OCI-LY1 (cell line): ENCODE data around the gene CAPN15.

Experiments used
- H2AFZ ChIP-seq: fragments of 200-600 bp; sonication (generic), shearing (Covaris generic); 2 replicates; pipeline ENCODE4 v1.6.0; 2014; ENCODE audit warnings: antibody characterized with exemption, mild to moderate bottlenecking, low read length
- H3F3A ChIP-seq: fragments of 200-600 bp; sonication (generic), shearing (Covaris generic); 2 replicates; pipeline ENCODE4 v1.6.0; 2014; ENCODE audit warnings: mild to moderate bottlenecking, antibody characterized with exemption, low read length, moderate library complexity; ENCODE audit not compliant: insufficient read depth
- H3K27ac ChIP-seq: fragments of 200-600 bp; sonication (generic); 2 replicates; pipeline ENCODE4 v1.5.1; 2014; ENCODE audit warnings: low read length, mixed run types, mild to moderate bottlenecking, low read depth; ENCODE audit not compliant: poor library complexity, severe bottlenecking
- H3K27me3 ChIP-seq: fragments of 200-600 bp; sonication (generic); 2 replicates; pipeline ENCODE4 v1.6.0; 2014; ENCODE audit warnings: antibody characterized with exemption, mild to moderate bottlenecking, low read length, moderate library complexity; ENCODE audit not compliant: insufficient read depth
- H3K36me3 ChIP-seq: fragments of 200-600 bp; sonication (generic); 2 replicates; pipeline ENCODE4 v1.6.1; 2014; ENCODE audit warnings: mild to moderate bottlenecking, antibody characterized with exemption, low read length, moderate library complexity, mixed read lengths; ENCODE audit not compliant: insufficient read depth
- H3K4me1 ChIP-seq: fragments of 200-600 bp; sonication (generic); 2 replicates; pipeline ENCODE4 v1.5.1; 2014; ENCODE audit warnings: mild to moderate bottlenecking, low read length, moderate library complexity; ENCODE audit not compliant: insufficient read depth, severe bottlenecking
- H3K4me2 ChIP-seq: fragments of 200-600 bp; sonication (generic), shearing (Covaris generic); 2 replicates; pipeline ENCODE4 v1.6.1; 2014; ENCODE audit warnings: low read length
- H3K4me3 ChIP-seq: fragments of 200-600 bp; sonication (generic); 2 replicates; pipeline ENCODE4 v1.5.1; 2014; ENCODE audit warnings: low read length, low read depth, mild to moderate bottlenecking, mixed read lengths; ENCODE audit not compliant: poor library complexity, severe bottlenecking
- H3K79me2 ChIP-seq: fragments of 200-600 bp; shearing (Covaris generic); 2 replicates; pipeline ENCODE4 v1.6.1; 2016; ENCODE audit warnings: mixed run types, low read length, mixed read lengths; ENCODE audit not compliant: insufficient read depth
- H3K9ac ChIP-seq: fragments of 200-600 bp; sonication (generic), shearing (Covaris generic); 2 replicates; pipeline ENCODE4 v1.6.1; 2014; ENCODE audit warnings: mild to moderate bottlenecking, low read length, mixed read lengths
- H3K9me2 ChIP-seq: fragments of 200-600 bp; sonication (generic), shearing (Covaris generic); 2 replicates; pipeline ENCODE4 v1.6.1; 2014; ENCODE audit warnings: low read depth, mild to moderate bottlenecking, low read length, mixed read lengths
- H3K9me3 ChIP-seq: fragments of 200-600 bp; shearing (Covaris generic); 2 replicates; pipeline ENCODE4 v1.6.1; 2014; ENCODE audit warnings: low read length, mixed read lengths
- H4K20me1 ChIP-seq: fragments of 200-600 bp; sonication (generic), shearing (Covaris generic); 2 replicates; pipeline ENCODE4 v1.6.0; 2016; ENCODE audit warnings: mild to moderate bottlenecking, low read length; ENCODE audit not compliant: insufficient read depth
- EZH2 ChIP-seq: fragments of 200-600 bp; sonication (generic), shearing (Covaris generic); IDR thresholded peaks from 2 replicates; pipeline ENCODE4 v1.8.0; 2017; ENCODE audit warnings: borderline replicate concordance, mixed run types, mild to moderate bottlenecking, antibody characterized with exemption, low read length, moderate library complexity, mixed read lengths
- TF ChIP-seq, protein P1 (sequence below): fragments of 200-600 bp; sonication (generic), shearing (Covaris generic); IDR thresholded peaks from 2 replicates; pipeline ENCODE4 v1.5.1; 2017; ENCODE audit warnings: mild to moderate bottlenecking, antibody characterized with exemption, low read length, moderate library complexity, mixed read lengths

Gene CAPN15

GRCh38 chr16:556474-557173, 29.1 kb downstream of the CAPN15 start:
- Histone ChIP-seq H3K4me2 (no peak overlapping the region), H3K9ac (no peak overlapping the region), H3K9me3 (no peaks in the 10 kb centered on the region), H3K4me3 (no peak overlapping the region), H3K4me1 (no peaks in the 10 kb centered on the region), H3K9me2 (no peaks in the 10 kb centered on the region), H3K27ac (no peak overlapping the region), H3K36me3 (peaks cover under 1% of the 10 kb centered on the region), H3K27me3 (no peaks in the 10 kb centered on the region), H3K79me2 (no peaks in the 10 kb centered on the region), H3F3A (no peaks in the 10 kb centered on the region), H4K20me1 (no peaks in the 10 kb centered on the region), H2AFZ (no peak overlapping the region)
- TF ChIP-seq, protein P1, sequence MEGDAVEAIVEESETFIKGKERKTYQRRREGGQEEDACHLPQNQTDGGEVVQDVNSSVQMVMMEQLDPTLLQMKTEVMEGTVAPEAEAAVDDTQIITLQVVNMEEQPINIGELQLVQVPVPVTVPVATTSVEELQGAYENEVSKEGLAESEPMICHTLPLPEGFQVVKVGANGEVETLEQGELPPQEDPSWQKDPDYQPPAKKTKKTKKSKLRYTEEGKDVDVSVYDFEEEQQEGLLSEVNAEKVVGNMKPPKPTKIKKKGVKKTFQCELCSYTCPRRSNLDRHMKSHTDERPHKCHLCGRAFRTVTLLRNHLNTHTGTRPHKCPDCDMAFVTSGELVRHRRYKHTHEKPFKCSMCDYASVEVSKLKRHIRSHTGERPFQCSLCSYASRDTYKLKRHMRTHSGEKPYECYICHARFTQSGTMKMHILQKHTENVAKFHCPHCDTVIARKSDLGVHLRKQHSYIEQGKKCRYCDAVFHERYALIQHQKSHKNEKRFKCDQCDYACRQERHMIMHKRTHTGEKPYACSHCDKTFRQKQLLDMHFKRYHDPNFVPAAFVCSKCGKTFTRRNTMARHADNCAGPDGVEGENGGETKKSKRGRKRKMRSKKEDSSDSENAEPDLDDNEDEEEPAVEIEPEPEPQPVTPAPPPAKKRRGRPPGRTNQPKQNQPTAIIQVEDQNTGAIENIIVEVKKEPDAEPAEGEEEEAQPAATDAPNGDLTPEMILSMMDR = no peak
- no peak for TF ChIP-seq EZH2

DNA sequence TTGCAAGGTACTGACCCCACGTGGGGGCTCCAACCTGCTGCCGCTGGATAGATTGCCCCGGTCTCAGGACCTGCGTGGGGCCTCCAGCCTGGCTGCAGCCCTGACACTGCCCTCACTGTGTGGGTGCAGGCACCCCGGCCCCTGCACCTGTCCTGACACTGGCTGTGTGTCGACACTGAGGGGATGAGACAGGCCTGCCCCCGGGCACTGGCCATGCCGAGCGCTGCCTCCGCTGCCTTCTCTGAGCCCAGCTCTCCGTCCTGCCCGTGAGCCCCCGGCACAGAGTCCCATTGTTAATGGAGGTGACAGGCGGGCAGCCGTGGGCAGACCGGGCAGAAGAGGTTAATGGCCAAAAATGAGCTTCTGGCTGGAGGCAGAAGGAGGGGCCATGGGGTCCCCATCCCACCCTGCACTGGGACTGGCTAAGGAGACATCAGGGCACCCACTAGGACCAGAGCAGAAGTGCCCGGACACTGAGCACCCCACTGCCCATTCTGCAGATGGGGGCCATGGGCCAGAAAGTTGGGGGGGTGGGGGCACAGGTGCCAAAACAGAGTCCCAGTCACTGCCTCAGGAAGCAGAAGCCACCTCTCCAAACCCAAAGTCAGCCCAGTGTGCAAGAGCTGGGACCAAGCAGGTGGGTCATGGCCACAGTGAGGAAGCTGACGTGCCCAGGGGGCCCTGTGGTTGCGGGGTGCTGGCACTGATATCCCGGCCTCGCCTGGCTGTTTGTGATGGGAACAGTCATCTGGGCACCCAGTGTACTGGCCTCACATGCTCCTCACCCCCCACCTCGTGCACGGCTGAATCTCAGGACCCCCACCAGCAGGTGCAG, 30.2 kb downstream of the CAPN15 start:
- H3K4me2 ChIP-seq = no peak overlapping the region
- no peaks in the 10 kb centered on the region for H3K4me1 ChIP-seq
- no peaks in the 10 kb centered on the region for H3K9me3 ChIP-seq
- H3K36me3 ChIP-seq = no peaks in the 10 kb centered on the region; the same call in 1 of the 2 replicates
- no peaks in the 10 kb centered on the region for H3K79me2 ChIP-seq
- H3K9ac ChIP-seq = no peak overlapping the region
- TF ChIP-seq, protein P1 = no peak
- no peak for TF ChIP-seq EZH2
- H4K20me1 ChIP-seq = no peaks in the 10 kb centered on the region
- no peaks in the 10 kb centered on the region for H3K27me3 ChIP-seq
- H3K4me3 ChIP-seq = no peak overlapping the region
- no peak overlapping the region for H3K27ac ChIP-seq
- H2AFZ ChIP-seq = no peak overlapping the region
- no peaks in the 10 kb centered on the region for H3F3A ChIP-seq
- no peaks in the 10 kb centered on the region for H3K9me2 ChIP-seq

DNA sequence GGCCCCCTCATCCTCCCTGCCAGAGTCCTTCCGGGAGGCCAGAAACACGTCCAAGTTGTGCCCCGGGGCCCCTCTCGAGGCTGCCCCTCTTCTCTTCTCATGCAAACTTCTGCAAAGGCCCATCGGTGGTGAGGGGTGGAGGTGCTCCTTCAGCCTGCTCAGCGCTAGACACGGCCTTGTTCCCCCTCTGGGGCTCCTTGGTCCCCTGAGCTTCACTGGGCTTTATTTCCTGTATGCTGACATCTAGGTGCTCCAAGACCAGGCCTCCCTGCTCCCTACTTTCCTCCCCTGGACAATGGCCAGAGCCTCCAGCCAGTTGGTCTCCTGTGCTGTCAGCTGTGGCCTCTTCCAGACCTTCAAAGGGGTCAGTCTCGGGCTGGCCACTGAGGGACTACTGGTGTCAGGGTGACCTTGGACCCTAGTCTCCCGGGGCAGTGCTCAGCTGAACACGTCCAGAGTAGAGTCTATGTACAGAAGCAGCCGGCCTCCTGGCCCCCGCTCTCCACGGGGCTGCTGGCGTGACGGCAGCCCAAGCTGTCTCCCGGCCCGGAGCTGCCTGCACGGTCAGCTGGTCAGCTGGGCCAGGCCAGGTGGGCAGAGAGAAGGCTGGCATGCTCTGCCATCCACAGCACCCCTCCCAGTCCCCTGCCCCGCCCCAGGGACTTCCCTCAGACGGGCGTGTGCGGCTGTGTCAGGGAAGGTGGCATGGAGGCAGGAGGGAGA, 30.9 kb downstream of the CAPN15 start:
- H3K79me2 ChIP-seq = no peaks in the 10 kb centered on the region
- TF ChIP-seq, protein P1 = no peak
- no peak for TF ChIP-seq EZH2
- H3K4me2 ChIP-seq = no peak overlapping the region
- no peak overlapping the region for H3K9ac ChIP-seq
- H3K27ac ChIP-seq = no peak overlapping the region
- H3K4me1 ChIP-seq = no peaks in the 10 kb centered on the region
- no peak overlapping the region for H3K4me3 ChIP-seq
- no peaks in the 10 kb centered on the region for H3K9me2 ChIP-seq
- no peaks in the 10 kb centered on the region for H4K20me1 ChIP-seq
- no peaks in the 10 kb centered on the region for H3K9me3 ChIP-seq
- no peaks in the 10 kb centered on the region for H3K27me3 ChIP-seq
- no peak overlapping the region for H2AFZ ChIP-seq
- H3K36me3 ChIP-seq = no peaks in the 10 kb centered on the region
- H3F3A ChIP-seq = no peaks in the 10 kb centered on the region
